DMS 273 (cell line): ENCODE measurements around the gene OBSCN.

ENCODE experiments used
- DNase-seq: peaks from one replicate; lab custom pipeline; 2025; ENCODE audit not compliant: unreplicated experiment; lab: John Stamatoyannopoulos, UW

The OBSCN gene

GRCh38 chr1:228275430-228276173 is 67.8 kb downstream of the OBSCN start:
- DNase-seq = peak; percentile 88

- peak; percentile 49 for DNase-seq
Observed at GRCh38 chr1:228276174-228276831, 68.5 kb downstream of the OBSCN start.

DNA sequence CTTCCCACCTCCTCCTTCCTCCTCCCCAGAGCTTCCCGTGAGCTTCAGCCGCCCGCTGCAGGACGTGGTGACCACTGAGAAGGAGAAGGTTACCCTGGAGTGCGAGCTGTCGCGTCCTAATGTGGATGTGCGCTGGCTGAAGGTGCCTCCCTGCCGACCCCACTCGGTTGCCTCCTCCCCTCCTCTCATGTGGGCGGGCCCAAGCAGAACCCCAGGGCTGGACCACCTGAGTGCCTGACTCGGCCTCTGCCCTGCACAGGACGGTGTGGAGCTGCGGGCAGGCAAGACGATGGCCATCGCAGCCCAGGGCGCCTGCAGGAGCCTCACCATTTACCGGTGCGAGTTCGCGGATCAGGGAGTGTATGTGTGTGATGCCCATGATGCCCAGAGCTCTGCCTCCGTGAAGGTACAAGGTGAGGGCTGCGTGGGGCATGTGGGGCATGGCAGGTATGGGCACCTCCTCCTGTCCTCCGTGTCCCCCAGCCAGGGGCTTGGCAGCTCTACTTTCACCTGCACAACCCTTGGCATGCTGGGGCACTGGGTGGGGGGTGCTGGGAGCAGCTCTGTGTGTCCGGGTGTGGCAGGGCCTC is 69.2 kb downstream of the OBSCN start:
- no peak for DNase-seq

DNA sequence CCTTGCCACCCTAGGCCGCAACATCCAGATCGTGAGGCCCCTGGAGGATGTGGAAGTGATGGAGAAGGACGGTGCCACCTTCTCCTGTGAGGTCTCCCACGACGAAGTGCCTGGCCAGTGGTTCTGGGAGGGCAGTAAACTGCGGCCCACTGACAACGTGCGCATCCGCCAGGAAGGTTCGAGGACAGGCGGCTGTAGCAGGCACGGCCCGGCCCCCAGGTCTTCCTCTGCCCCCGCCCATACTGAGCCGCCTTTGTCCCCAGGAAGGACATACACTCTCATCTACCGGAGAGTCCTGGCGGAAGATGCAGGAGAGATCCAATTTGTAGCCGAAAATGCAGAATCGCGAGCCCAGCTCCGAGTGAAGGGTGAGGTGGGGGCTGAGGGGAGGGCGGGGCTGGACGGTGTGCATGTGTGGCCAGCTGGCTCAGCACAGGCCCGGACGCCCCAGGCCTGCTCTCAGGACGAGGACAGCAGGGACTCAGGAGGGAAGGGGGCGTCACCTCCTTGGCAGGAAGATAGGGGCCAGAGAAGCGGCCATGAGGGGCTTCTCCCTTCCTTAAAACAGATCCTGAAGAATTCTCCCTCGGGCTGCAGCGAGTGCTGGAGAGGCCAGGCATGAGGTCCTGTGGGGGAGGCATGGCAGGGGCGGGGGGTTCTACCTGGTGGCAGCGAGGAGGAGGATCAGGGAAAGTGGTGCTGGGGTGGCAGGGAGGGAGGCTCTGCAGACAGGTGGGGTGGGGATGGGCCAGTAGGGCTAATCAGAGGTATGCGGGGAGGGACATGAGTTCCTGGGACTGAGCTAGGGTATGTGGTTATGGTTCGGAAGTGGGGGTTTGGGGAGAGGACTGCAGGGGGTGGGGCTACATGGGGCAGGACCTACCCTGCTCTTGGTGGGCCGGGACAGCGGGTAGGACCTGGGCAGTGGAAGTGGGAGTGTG is 69.9 kb downstream of the OBSCN start:
- no peak for DNase-seq

DNA sequence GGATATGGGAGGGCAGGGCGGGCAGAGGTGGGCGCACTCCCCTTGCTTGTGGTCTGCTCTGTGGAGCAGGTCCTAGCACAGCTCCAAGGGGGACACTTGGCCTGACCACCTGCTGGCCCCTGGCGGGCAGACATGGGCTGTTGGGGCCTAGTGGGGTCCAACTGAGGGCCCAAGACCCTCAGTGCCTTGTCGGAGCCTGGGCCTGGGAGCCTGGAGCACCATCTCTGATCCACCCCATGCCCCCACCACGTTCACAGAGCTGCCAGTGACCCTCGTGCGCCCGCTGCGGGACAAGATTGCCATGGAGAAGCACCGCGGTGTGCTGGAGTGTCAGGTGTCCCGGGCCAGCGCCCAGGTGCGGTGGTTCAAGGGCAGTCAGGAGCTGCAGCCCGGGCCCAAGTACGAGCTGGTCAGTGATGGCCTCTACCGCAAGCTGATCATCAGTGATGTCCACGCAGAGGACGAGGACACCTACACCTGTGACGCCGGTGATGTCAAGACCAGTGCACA is 70.6 kb downstream of the OBSCN start:
- DNase-seq = no peak

DNA sequence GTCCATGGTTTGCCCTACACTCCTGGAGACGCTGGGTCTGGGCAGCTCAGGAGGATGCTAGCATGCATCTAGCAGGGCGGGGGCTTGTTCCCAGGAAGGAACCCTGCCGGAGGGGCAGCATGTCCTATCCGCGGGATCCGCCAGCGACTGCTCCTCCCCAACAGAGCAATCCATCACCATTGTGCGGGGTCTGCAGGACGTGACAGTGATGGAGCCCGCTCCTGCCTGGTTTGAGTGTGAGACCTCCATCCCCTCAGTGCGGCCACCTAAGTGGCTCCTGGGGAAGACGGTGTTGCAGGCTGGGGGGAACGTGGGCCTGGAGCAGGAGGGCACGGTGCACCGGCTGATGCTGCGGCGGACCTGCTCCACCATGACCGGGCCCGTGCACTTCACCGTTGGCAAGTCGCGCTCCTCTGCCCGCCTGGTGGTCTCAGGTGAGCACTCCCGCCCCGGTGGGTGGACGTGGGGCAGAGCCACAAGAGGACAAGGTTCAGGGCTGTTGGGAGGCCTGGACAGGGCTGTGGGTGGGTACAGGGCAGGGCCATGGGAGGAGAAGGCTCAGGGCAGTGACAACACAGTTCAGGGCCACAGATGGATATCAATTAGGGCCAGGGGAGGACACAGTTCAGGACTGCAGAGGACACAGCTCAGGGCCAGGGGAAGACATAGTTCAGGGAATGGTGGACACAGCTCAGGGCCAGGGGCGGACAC is 71.3 kb downstream of the OBSCN start:
- DNase-seq = no peak

GRCh38 chr1:228279722-228280105 is 71.9 kb downstream of the OBSCN start:
- no peak for DNase-seq

- DNase-seq = no peak
Observed at GRCh38 chr1:228280106-228280901, 72.5 kb downstream of the OBSCN start.

- DNase-seq = no peak
Observed at GRCh38 chr1:228280961-228281591, 73.2 kb downstream of the OBSCN start.

DNA sequence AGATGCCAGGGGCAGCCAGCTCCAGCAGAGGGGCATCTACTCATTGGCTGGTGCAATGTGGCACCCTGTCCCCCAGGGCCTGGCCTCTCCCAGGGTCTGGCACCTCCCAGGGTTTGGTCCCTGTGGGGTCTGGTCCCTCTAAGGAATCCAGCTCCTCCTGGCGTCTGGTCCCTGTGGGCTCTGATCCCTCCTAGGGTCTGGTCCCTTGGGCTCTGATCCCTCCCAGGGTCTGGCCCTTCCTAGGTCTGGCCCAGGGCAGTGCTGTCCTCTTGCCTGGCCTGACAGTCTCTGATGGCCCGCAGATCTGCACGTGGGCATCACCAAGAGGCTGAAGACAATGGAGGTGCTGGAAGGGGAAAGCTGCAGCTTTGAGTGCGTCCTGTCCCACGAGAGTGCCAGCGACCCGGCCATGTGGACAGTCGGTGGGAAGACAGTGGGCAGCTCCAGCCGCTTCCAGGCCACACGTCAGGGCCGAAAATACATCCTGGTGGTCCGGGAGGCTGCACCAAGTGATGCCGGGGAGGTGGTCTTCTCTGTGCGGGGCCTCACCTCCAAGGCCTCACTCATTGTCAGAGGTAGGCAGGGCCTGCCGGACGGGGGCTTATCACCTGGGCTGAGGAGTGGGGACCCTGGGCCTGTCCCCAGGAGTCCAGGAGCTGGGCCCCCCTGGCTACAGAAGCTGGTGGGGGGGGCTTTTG is 73.9 kb downstream of the OBSCN start:
- DNase-seq = no peak

DNA sequence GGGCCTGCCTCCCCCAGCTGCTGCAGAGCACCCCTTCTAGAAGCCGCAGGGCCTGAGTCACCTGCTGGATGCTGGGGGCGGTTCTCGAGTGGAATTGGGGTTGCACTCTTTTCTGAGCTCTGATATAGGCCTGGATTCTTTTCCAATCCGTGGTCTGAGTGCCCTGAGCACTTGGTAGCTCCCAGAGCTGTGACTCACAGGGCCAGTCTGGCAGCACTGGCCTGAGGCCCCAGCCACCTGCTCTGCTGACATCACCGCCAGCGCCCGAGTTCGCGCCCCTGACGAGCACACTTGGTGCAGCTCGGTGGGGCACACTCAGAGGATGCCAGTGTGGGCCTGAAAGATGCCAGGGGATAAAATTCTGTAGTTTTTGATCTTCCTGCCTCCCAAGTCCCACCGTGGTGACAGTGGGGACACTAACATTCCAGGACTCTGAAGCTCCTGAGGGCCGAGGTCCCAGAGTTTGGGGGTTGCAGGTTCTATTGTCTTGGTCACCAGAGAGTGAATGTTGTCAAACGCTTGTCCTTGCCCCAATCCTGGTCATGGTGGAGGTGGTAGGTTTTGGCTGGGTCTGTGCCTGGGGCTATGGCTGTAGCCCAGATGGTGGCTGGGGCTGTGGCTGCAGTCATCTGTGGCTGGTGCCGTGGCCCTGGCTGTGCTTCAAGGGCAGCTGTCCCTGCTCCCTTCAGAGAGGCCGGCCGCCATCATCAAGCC is 74.6 kb downstream of the OBSCN start:
- DNase-seq = peak; percentile 15

GRCh38 chr1:228283043-228283371 is 75.2 kb downstream of the OBSCN start:
- no peak for DNase-seq

DNA sequence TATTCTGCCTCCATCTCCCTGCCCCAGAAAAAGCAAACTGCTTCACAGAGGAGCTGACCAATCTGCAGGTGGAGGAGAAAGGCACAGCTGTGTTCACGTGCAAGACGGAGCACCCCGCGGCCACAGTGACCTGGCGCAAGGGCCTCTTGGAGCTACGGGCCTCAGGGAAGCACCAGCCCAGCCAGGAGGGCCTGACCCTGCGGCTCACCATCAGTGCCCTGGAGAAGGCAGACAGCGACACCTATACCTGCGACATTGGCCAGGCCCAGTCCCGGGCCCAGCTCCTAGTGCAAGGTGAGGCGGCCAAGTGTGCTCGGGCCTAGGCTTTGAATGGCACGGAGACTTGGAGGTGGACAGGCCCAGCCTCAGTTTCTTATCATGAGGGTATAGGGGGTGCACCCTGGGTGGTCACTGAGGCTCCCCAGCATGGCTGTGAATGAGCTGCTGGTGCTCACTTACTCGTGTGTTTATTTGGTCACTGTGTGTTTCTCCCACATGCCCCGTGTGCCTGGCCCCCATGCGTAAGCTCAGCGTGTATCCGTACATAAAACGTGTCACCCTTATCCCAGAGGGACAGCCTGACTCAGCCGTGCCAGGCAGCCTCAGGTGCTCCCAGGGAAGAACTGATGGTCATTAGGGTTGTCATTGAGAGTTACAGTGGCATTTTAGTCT is 75.8 kb downstream of the OBSCN start:
- DNase-seq = no peak

- no peak for DNase-seq
Observed at GRCh38 chr1:228284148-228284495, 76.3 kb downstream of the OBSCN start.

GRCh38 chr1:228284521-228284920 is 76.7 kb downstream of the OBSCN start:
- no peak for DNase-seq

DNA sequence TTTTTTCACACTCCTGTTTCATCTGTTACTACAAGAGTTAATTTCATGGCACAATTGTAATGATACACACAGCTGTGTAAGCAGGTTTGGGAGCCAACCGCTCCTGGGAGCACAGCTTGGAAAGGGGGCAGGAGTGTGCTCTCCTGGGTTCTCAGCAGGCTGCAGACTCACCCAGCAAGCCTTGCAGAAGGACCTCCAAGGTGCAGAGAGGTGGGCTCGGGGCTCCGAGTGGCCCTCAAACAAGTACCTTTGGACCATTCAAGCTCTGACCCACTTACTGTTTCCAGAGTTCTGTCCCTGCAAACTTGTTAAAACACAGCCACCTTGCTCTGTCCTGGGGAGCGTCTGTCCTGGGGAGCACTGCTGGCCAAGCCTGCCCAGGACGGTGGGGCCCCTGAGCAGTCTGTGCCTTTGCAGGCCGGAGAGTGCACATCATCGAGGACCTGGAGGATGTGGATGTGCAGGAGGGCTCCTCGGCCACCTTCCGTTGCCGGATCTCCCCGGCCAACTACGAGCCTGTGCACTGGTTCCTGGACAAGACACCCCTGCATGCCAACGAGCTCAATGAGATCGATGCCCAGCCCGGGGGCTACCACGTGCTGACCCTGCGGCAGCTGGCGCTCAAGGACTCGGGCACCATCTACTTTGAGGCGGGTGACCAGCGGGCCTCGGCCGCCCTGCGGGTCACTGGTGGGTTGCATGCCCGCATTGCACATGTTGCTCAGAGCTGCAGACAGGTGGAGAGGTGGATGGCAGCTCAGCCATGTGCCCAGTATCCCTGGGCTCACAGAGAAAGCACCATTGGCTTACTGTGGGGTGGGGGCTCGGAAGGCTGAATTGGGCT is 78.0 kb downstream of the OBSCN start:
- DNase-seq = no peak
